ENCODE data around the gene GBP1.

The GBP1 gene

GRCh38 chr1:89063094-89063493 is 1.9 kb downstream of the GBP1 start:
- no peaks in the 10 kb centered on the region for H3K27me3 ChIP-seq (ENCODE audit: control insufficient read depth, low read length)
- no peaks in the 10 kb centered on the region for H4K20me1 ChIP-seq (ENCODE audit: control insufficient read depth, insufficient read depth, low read depth, low read length)
- H3K9me3 ChIP-seq (ENCODE audit: control insufficient read depth, insufficient read depth, low read length) = no peaks in the 10 kb centered on the region
- TF ChIP-seq CTCF (IDR thresholded peaks at IDR 0.05; ENCODE audit: low read depth, low read length, poor library complexity, severe bottlenecking) = no peak
- TF ChIP-seq EZH2phosphoT487 (IDR thresholded peaks at IDR 0.05; ENCODE audit: borderline replicate concordance, low read length) = no peak
- H3F3A ChIP-seq (ENCODE audit: control insufficient read depth, insufficient read depth) = no peaks in the 10 kb centered on the region
- H3K27ac ChIP-seq (ENCODE audit: low read depth, low read length) = no peak overlapping the region
- H3K79me2 ChIP-seq (ENCODE audit: control insufficient read depth, low read length) = no peaks in the 10 kb centered on the region
- H3K36me3 ChIP-seq (ENCODE audit: control insufficient read depth, low read length) = no peaks in the 10 kb centered on the region
- no peak overlapping the region for H3K4me3 ChIP-seq (ENCODE audit: low read length)
- no peak overlapping the region for H3K4me2 ChIP-seq (ENCODE audit: low read length)
- no peaks in the 10 kb centered on the region for H3K4me1 ChIP-seq (ENCODE audit: control insufficient read depth, low read length)
- no peaks in the 10 kb centered on the region for H3K9me2 ChIP-seq (replicated peaks; ENCODE audit: control insufficient read depth, low read length)

GRCh38 chr1:89060091-89060490 is 4.9 kb downstream of the GBP1 start:
- Histone ChIP-seq H3F3A (ENCODE audit: control insufficient read depth, insufficient read depth) (no peaks in the 10 kb centered on the region), H3K4me1 (ENCODE audit: control insufficient read depth, low read length) (no peaks in the 10 kb centered on the region), H3K9me2 (replicated peaks; ENCODE audit: control insufficient read depth, low read length) (no peaks in the 10 kb centered on the region), H3K4me2 (ENCODE audit: low read length) (no peak overlapping the region), H3K79me2 (ENCODE audit: control insufficient read depth, low read length) (no peaks in the 10 kb centered on the region), H3K4me3 (ENCODE audit: low read length) (no peak overlapping the region), H3K27ac (ENCODE audit: low read depth, low read length) (no peak overlapping the region), H3K27me3 (ENCODE audit: control insufficient read depth, low read length) (no peaks in the 10 kb centered on the region), H4K20me1 (ENCODE audit: control insufficient read depth, insufficient read depth, low read depth, low read length) (no peaks in the 10 kb centered on the region), H3K9me3 (ENCODE audit: control insufficient read depth, insufficient read depth, low read length) (no peaks in the 10 kb centered on the region), H3K36me3 (ENCODE audit: control insufficient read depth, low read length) (no peaks in the 10 kb centered on the region)
- TF ChIP-seq CTCF (IDR thresholded peaks at IDR 0.05; ENCODE audit: low read depth, low read length, poor library complexity, severe bottlenecking) (no peak), EZH2phosphoT487 (IDR thresholded peaks at IDR 0.05; ENCODE audit: borderline replicate concordance, low read length) (no peak)

GRCh38 chr1:89051955-89052312 is 13.1 kb downstream of the GBP1 start:
- Histone ChIP-seq H3K9me2 (replicated peaks; ENCODE audit: control insufficient read depth, low read length) (no peaks in the 10 kb centered on the region), H3K4me2 (ENCODE audit: low read length) (no peak overlapping the region), H3K27ac (ENCODE audit: low read depth, low read length) (no peak overlapping the region), H3K4me1 (ENCODE audit: control insufficient read depth, low read length) (no peaks in the 10 kb centered on the region), H3K4me3 (ENCODE audit: low read length) (no peak overlapping the region), H3F3A (ENCODE audit: control insufficient read depth, insufficient read depth) (no peaks in the 10 kb centered on the region), H3K79me2 (ENCODE audit: control insufficient read depth, low read length) (no peaks in the 10 kb centered on the region), H4K20me1 (ENCODE audit: control insufficient read depth, insufficient read depth, low read depth, low read length) (no peaks in the 10 kb centered on the region), H3K9me3 (ENCODE audit: control insufficient read depth, insufficient read depth, low read length) (no peaks in the 10 kb centered on the region), H3K27me3 (ENCODE audit: control insufficient read depth, low read length) (no peaks in the 10 kb centered on the region), H3K36me3 (ENCODE audit: control insufficient read depth, low read length) (no peaks in the 10 kb centered on the region)
- TF ChIP-seq EZH2phosphoT487 (IDR thresholded peaks at IDR 0.05; ENCODE audit: borderline replicate concordance, low read length) = no peak
- no peak for TF ChIP-seq CTCF (IDR thresholded peaks at IDR 0.05; ENCODE audit: low read depth, low read length, poor library complexity, severe bottlenecking)
